Stimulated activated CD8-positive, alpha-beta memory T cell treated with anti-CD3 and anti-CD28 coated beads, Interleukin-15, amount 100 ng/mL, for 24 hours (primary cell): ENCODE results near the gene USP35.

Experiments
- DNase-seq: peaks from one replicate; pipeline ENCODE4 v3.0.0-alpha.2; 2020; ENCODE audit warnings: low read depth

Gene USP35

GRCh38 chr11:78199653-78200015, 10.9 kb downstream of the USP35 start:
- DNase-seq: no peak

- DNase-seq: no peak
These were observed 11.3 kb downstream of the USP35 start for GRCh38 chr11:78200061-78200460.

GRCh38 chr11:78200553-78200952, 11.8 kb downstream of the USP35 start:
- no peak for DNase-seq

- no peak for DNase-seq
These were observed 12.5 kb downstream of the USP35 start for GRCh38 chr11:78201096-78201818.

GRCh38 chr11:78202733-78203167, 14.0 kb downstream of the USP35 start:
- no peak for DNase-seq

- DNase-seq: no peak
These were observed 14.5 kb downstream of the USP35 start for GRCh38 chr11:78203184-78203583.

- DNase-seq: no peak
These were observed 16.5 kb downstream of the USP35 start for GRCh38 chr11:78205256-78205655.

GRCh38 chr11:78205691-78206090, 17.0 kb downstream of the USP35 start:
- DNase-seq: no peak

GRCh38 chr11:78207532-78208256, 19.0 kb downstream of the USP35 start:
- no peak for DNase-seq

- no peak for DNase-seq
These were observed 19.8 kb downstream of the USP35 start for GRCh38 chr11:78208257-78209165.

- DNase-seq: no peak
These were observed 20.8 kb downstream of the USP35 start for GRCh38 chr11:78209478-78209877.

GRCh38 chr11:78210000-78210608, 21.4 kb downstream of the USP35 start:
- no peak for DNase-seq

GRCh38 chr11:78211565-78211964, 22.8 kb downstream of the USP35 start:
- no peak for DNase-seq

- DNase-seq: no peak
These were observed 24.1 kb downstream of the USP35 start for GRCh38 chr11:78212586-78213371.

- DNase-seq: no peak
These were observed 25.0 kb downstream of the USP35 start for GRCh38 chr11:78213526-78214330.

GRCh38 chr11:78214331-78215194, 25.8 kb downstream of the USP35 start:
- no peak for DNase-seq

GRCh38 chr11:78216021-78216420, 27.3 kb downstream of the USP35 start:
- no peak for DNase-seq

- no peak for DNase-seq
These were observed 28.0 kb downstream of the USP35 start for GRCh38 chr11:78216571-78217287.
